Thyroid gland (tissue), 4 donors: Measurements from ENCODE around the gene GCK. TPM values are rescaled to one million over a fixed set of nuclear protein-coding genes. Genes with fewer than 3 reads are reported as not detected.

Experiments
- DNase-seq, 2 donors: peaks; one replicate each; pipeline ENCODE4 v3.0.0-alpha.2; 2019
- H3K27ac ChIP-seq, 3 donors: fragments of 200-600 bp; sonication (generic); 1 replicate in 2 of 3; 2 replicates in 1 of 3; pipeline ENCODE4 v1.5.1; 2016 to 2019; ENCODE audit warnings: mild to moderate bottlenecking in 1 of 3, moderate library complexity in 1 of 3
- H3K27me3 ChIP-seq: fragments of 200-600 bp; sonication (generic); one replicate; pipeline ENCODE4 v1.5.1; 2019
- H3K36me3 ChIP-seq, 2 donors: fragments of 200-600 bp; sonication (generic); one replicate each; pipeline ENCODE4 v1.5.1; 2016 to 2019
- H3K4me1 ChIP-seq, 2 donors: fragments of 200-600 bp; sonication (generic); one replicate each; pipeline ENCODE4 v1.5.1; 2017 to 2019
- H3K4me3 ChIP-seq, 3 donors: fragments of 200-600 bp; sonication (generic); replicated peaks in 1 of 3; 1 replicate in 2 of 3; 2 replicates in 1 of 3; pipeline ENCODE4 v1.5.1; 2016; ENCODE audit warnings: mild to moderate bottlenecking in 1 of 3
- H3K9me3 ChIP-seq: fragments of 200-600 bp; sonication (generic); one replicate; pipeline ENCODE4 v1.5.1; 2017
- CTCF ChIP-seq, 6 experiments: fragments of 200-600 bp in 3 of 6; fragments of 450-650 bp in 3 of 6; sonication (generic) in 3 of 6; IDR thresholded peaks; one replicate each; pipeline ENCODE4 v1.5.1; 2016 to 2019; ENCODE audit warnings: antibody characterized with exemption in 6 of 6, mild to moderate bottlenecking in 2 of 6, inconsistent platforms in 1 of 6, moderate library complexity in 1 of 6
- POLR2A ChIP-seq, 2 donors: fragments of 450-650 bp; IDR thresholded peaks; one replicate each; pipeline ENCODE4 v1.6.1; 2017; ENCODE audit warnings: antibody characterized with exemption in 2 of 2, mild to moderate bottlenecking in 2 of 2, moderate library complexity in 1 of 2
- WGBS, 2 donors: methylation state at CpG; one replicate each; pipeline ENCODE4 v1.1.5; 2017; 5-methylcytosine and 5-hydroxymethylcytosine counted together
- intact Hi-C: fragments of 100-400 bp; cut with DNase I; formaldehyde crosslinking; loops from one replicate; pipeline ENCODE4 v1.15.1; 2023
- total RNA-seq, 4 donors: library from RNA; depleted of rRNA; stranded (reverse); fragments of >200 nt; gene quantifications; one replicate each; pipeline ENCODE4 v1.2.3, GENCODE V29; 2016

Gene GCK
- total RNA-seq, 4 donors from 2014 or later = 0.22 to 0.73 TPM; not detected in 2

- TF ChIP-seq POLR2A (IDR thresholded peaks at IDR 0.05) (no peak), CTCF (IDR thresholded peaks at IDR 0.05) (no peak)
- no peak for DNase-seq
- Histone ChIP-seq H3K36me3 (no peaks in the 10 kb centered on the region), H3K27ac (no peak overlapping the region), H3K9me3 (no peaks in the 10 kb centered on the region), H3K4me1 (no peaks in the 10 kb centered on the region), H3K4me3 (no peak overlapping the region), H3K27me3 (no peaks in the 10 kb centered on the region)
- whole genome bisulfite sequencing, 2 donors = 63 to 85% methylated on average over 15 to 18 of the region's 22 CpGs
- intact Hi-C loops = no loop called here
Measured at GRCh38 chr7:44235582-44236332, 46.5 kb upstream of the GCK start.

GRCh38 chr7:44235066-44235465 lies 45.8 kb upstream of the GCK start:
- no peak for TF ChIP-seq POLR2A (IDR thresholded peaks at IDR 0.05)
- TF ChIP-seq CTCF (IDR thresholded peaks at IDR 0.05) = no peak
- H3K4me3 ChIP-seq = no peak overlapping the region
- no peak overlapping the region for H3K27ac ChIP-seq
- no peaks in the 10 kb centered on the region for H3K36me3 ChIP-seq
- no peaks in the 10 kb centered on the region for H3K27me3 ChIP-seq
- intact Hi-C loops = no loop called here
- H3K9me3 ChIP-seq = no peaks in the 10 kb centered on the region
- no peaks in the 10 kb centered on the region for H3K4me1 ChIP-seq
- 90 to 98% methylated on average over 3 to 8 of the region's 8 CpGs for WGBS, 2 donors
- no peak for DNase-seq

GRCh38 chr7:44232901-44233715 lies 43.9 kb upstream of the GCK start:
- DNase-seq = no peak
- H3K27me3 ChIP-seq = no peaks in the 10 kb centered on the region
- TF ChIP-seq POLR2A (IDR thresholded peaks at IDR 0.05) (no peak), CTCF (IDR thresholded peaks at IDR 0.05) (no peak)
- H3K27ac ChIP-seq = no peak overlapping the region
- H3K4me1 ChIP-seq = no peaks in the 10 kb centered on the region
- H3K36me3 ChIP-seq = no peaks in the 10 kb centered on the region
- intact Hi-C loops = no loop called here
- H3K9me3 ChIP-seq = no peaks in the 10 kb centered on the region
- H3K4me3 ChIP-seq = no peak overlapping the region
- WGBS, 2 donors = 83 to 85% methylated on average over 15 of the region's 22 CpGs

- DNase-seq = no peak
- intact Hi-C loops = no loop called here
- Histone ChIP-seq H3K36me3 (no peaks in the 10 kb centered on the region), H3K4me1 (no peaks in the 10 kb centered on the region), H3K27me3 (no peaks in the 10 kb centered on the region), H3K4me3 (no peak overlapping the region), H3K27ac (no peak overlapping the region), H3K9me3 (no peaks in the 10 kb centered on the region)
- WGBS, 2 donors = 84 to 95% methylated on average over 5 to 12 of the region's 13 CpGs
- TF ChIP-seq CTCF (IDR thresholded peaks at IDR 0.05) (no peak), POLR2A (IDR thresholded peaks at IDR 0.05) (no peak)
Measured at GRCh38 chr7:44232396-44232795, 43.2 kb upstream of the GCK start.

- DNase-seq = no peak
- TF ChIP-seq CTCF (IDR thresholded peaks at IDR 0.05) (no peak), POLR2A (IDR thresholded peaks at IDR 0.05) (no peak)
- H3K4me1 ChIP-seq = no peaks in the 10 kb centered on the region
- no peak overlapping the region for H3K4me3 ChIP-seq
- no peaks in the 10 kb centered on the region for H3K27me3 ChIP-seq
- no peak overlapping the region for H3K27ac ChIP-seq
- H3K36me3 ChIP-seq = no peaks in the 10 kb centered on the region
- WGBS, 2 donors = 98 to 100% methylated on average over 4 to 7 of the region's 12 CpGs
- H3K9me3 ChIP-seq = no peaks in the 10 kb centered on the region
- intact Hi-C loops = no loop called here
Measured at GRCh38 chr7:44231088-44231487, 41.8 kb upstream of the GCK start.
